GM21447 (cell line): Measurements from ENCODE around the gene FGF11.

Experiments used
- ATAC-seq: cut with Tn5 transposase; IDR thresholded peaks from one replicate; pipeline ENCODE4 v1.9.1; 2021; ENCODE audit not compliant: unreplicated experiment

FGF11 gene

GRCh38 chr17:7429722-7430121, 9.6 kb upstream of the FGF11 start:
- no peak for ATAC-seq

GRCh38 chr17:7431231-7431630, 8.1 kb upstream of the FGF11 start:
- ATAC-seq, result no peak

- no peak for ATAC-seq
Observed at GRCh38 chr17:7432296-7432695, 7.0 kb upstream of the FGF11 start.

- peak; percentile 24 for ATAC-seq
Observed at GRCh38 chr17:7435676-7436555, 3.4 kb upstream of the FGF11 start.

- no peak for ATAC-seq
Observed at GRCh38 chr17:7436556-7437368, 2.5 kb upstream of the FGF11 start.

- no peak for ATAC-seq
Observed at GRCh38 chr17:7437369-7437863, 1.9 kb upstream of the FGF11 start.

GRCh38 chr17:7437950-7438614, 1.2 kb upstream of the FGF11 start:
- ATAC-seq, result no peak

GRCh38 chr17:7438656-7439460, 454 bp upstream of the FGF11 start:
- ATAC-seq, result no peak

- no peak for ATAC-seq
Observed at GRCh38 chr17:7440113-7440833, 961 bp downstream of the FGF11 start.

- no peak for ATAC-seq
Observed at GRCh38 chr17:7440834-7441195, 1.5 kb downstream of the FGF11 start.

GRCh38 chr17:7441266-7441665, 2.0 kb downstream of the FGF11 start:
- ATAC-seq, result no peak

- no peak for ATAC-seq
Observed at GRCh38 chr17:7442142-7442541, 2.8 kb downstream of the FGF11 start.

GRCh38 chr17:7443499-7444485, 4.5 kb downstream of the FGF11 start:
- no peak for ATAC-seq

- peak; percentile 43 for ATAC-seq
Observed at GRCh38 chr17:7444682-7445618, 5.6 kb downstream of the FGF11 start, which contains the start of gene CHRNB1. Gene CHRNB1 (plus strand): TSS chr17:7445061. CDS start chr17:7445128, 67 bp downstream.

GRCh38 chr17:7445619-7445968, 6.3 kb downstream of the FGF11 start:
- peak; percentile 21 for ATAC-seq

- no peak for ATAC-seq
Observed at GRCh38 chr17:7448461-7448860, 9.1 kb downstream of the FGF11 start.

- ATAC-seq, result no peak
Observed at GRCh38 chr17:7459961-7460545, 20.7 kb downstream of the FGF11 start.
